Left lung (tissue), 10 donors: ENCODE results near the gene LONP1. TPM values are rescaled to one million over a fixed set of nuclear protein-coding genes. Genes with fewer than 3 reads are reported as not detected.
A peak's percentile ranks its signal among the peaks of the same experiment; 100 is the strongest.

Experiments
- ATAC-seq: fragments of 200-7000 bp; cut with Tn5 transposase; one replicate; pipeline ENCODE4 v1.9.1; 2020; ENCODE audit warnings: moderate library complexity
- DNase-seq, 4 donors: peaks; one replicate each; pipeline ENCODE4 v3.0.0-alpha.2; 2013 to 2020
- H3K27ac ChIP-seq, 2 donors: fragments of 200-600 bp; sonication (generic) in 1 of 2; one replicate each; pipeline versions ENCODE4 v1.5.0 to v1.8.0; 2020 to 2021
- H3K27me3 ChIP-seq, 2 donors: fragments of 200-600 bp; sonication (generic) in 1 of 2; one replicate each; pipeline versions ENCODE4 v1.5.0 to v1.8.0; 2020 to 2021
- H3K36me3 ChIP-seq, 2 donors: fragments of 200-600 bp; sonication (generic) in 1 of 2; one replicate each; pipeline versions ENCODE4 v1.5.0 to v1.8.0; 2020 to 2021
- H3K4me1 ChIP-seq, 2 donors: fragments of 200-600 bp; one replicate each; pipeline ENCODE4 v1.8.0; 2021
- H3K4me3 ChIP-seq, 2 donors: fragments of 200-600 bp; sonication (generic) in 1 of 2; one replicate each; pipeline versions ENCODE4 v1.5.0 to v1.8.0; 2020 to 2021; ENCODE audit warnings: mild to moderate bottlenecking in 1 of 2
- H3K9me3 ChIP-seq, 2 donors: fragments of 200-600 bp; sonication (generic) in 1 of 2; one replicate each; pipeline versions ENCODE4 v1.5.0 to v1.8.0; 2020 to 2021
- CTCF ChIP-seq, 2 donors: fragments of 200-600 bp; sonication (generic) in 1 of 2; IDR thresholded peaks; one replicate each; pipeline versions ENCODE4 v1.5.0 to v1.8.0; 2021; ENCODE audit warnings: antibody characterized with exemption in 2 of 2
- intact Hi-C, 2 donors: fragments of 100-400 bp; cut with DNase I; formaldehyde crosslinking; loops; one replicate each; pipeline versions ENCODE4 v1.11.2 to v1.14.2; 2022
- polyA plus RNA-seq, 6 donors: library from polyadenylated mRNA; unstranded; fragments of 120-200 nt; gene quantifications; one replicate each; pipeline ENCODE4 v1.2.1, GENCODE V29; 2013; ENCODE audit not compliant: insufficient read length in 6 of 6
- total RNA-seq, 2 donors: library from RNA; stranded (reverse); fragmentation: NEBNext Ultra II Directional; extraction: Animal tissue kit (Norgen Biotek cat#: 25700); gene quantifications; one replicate each; pipeline ENCODE4 v1.2.1, GENCODE V29; 2021
- donor health status: DM: no; HTN: yes; CAD: no.
- donor health status: DM: no; HTN: no; CAD: no.

Gene LONP1
- total and polyA plus RNA-seq, 8 donors, result 39.9 to 93.9 (median 49.6) TPM

- DNase-seq, result no peak
- peak overlapping the region; percentile 45 to 89 for H3K27ac ChIP-seq
Observed at GRCh38 chr19:5687360-5688198, 32.4 kb downstream of the LONP1 start.

GRCh38 chr19:5686647-5687359 is 33.1 kb downstream of the LONP1 start:
- ATAC-seq (peak; percentile 88), DNase-seq (peak; percentile 73 to 100 (median 96))
- H3K4me3 ChIP-seq, result peak overlapping the region; percentile 48 to 70
- TF ChIP-seq CTCF (IDR thresholded peaks at IDR 0.05), result peak; percentile 79 to 84
- peak overlapping the region; percentile 45 to 89 for H3K27ac ChIP-seq
- H3K4me1 ChIP-seq, result peaks cover 8 to 29% of the 10 kb centered on the region in 2 donors
- intact Hi-C loops, result no loop called here
- peaks cover 0 to 4% of the 10 kb centered on the region in 2 donors for H3K36me3 ChIP-seq
- H3K9me3 ChIP-seq, result no peaks in the 10 kb centered on the region
- H3K27me3 ChIP-seq, result no peaks in the 10 kb centered on the region

More at GRCh38 chr19:5687360-5688198, 32.4 kb downstream of the LONP1 start:
- TF ChIP-seq CTCF (IDR thresholded peaks at IDR 0.05), result no peak
- ATAC-seq, result no peak
- Histone ChIP-seq H3K9me3 (no peaks in the 10 kb centered on the region), H3K4me3 (peak overlapping the region; percentile 48 to 70), H3K27me3 (no peaks in the 10 kb centered on the region), H3K4me1 (peaks cover 10 to 36% of the 10 kb centered on the region in 2 donors), H3K36me3 (peaks cover 0 to 12% of the 10 kb centered on the region in 2 donors)
- intact Hi-C loops, result no loop called here

- Histone ChIP-seq H3K4me1 (peaks cover 5 to 24% of the 10 kb centered on the region in 2 donors), H3K27ac (peak overlapping the region; percentile 44 to 89), H3K27me3 (no peaks in the 10 kb centered on the region), H3K36me3 (no peaks in the 10 kb centered on the region), H3K9me3 (no peaks in the 10 kb centered on the region), H3K4me3 (peak overlapping the region; percentile 48 to 70)
- DNase-seq, result no peak
- no peak for ATAC-seq
- no peak for TF ChIP-seq CTCF (IDR thresholded peaks at IDR 0.05)
- intact Hi-C loops, result no loop called here
Observed at GRCh38 chr19:5686326-5686646, 33.7 kb downstream of the LONP1 start.

- Histone ChIP-seq H3K27me3 (no peaks in the 10 kb centered on the region), H3K27ac (no peak overlapping the region), H3K4me1 (peaks cover 3 to 21% of the 10 kb centered on the region in 2 donors), H3K4me3 (no peak overlapping the region), H3K9me3 (no peaks in the 10 kb centered on the region), H3K36me3 (no peaks in the 10 kb centered on the region)
- TF ChIP-seq CTCF (IDR thresholded peaks at IDR 0.05), result no peak
- intact Hi-C loops, result no loop called here
- DNase-seq, result no peak
- no peak for ATAC-seq
Observed at GRCh38 chr19:5684694-5685430, 35.1 kb downstream of the LONP1 start.
